Astrocyte (in vitro differentiated cells and primary cell): Measurements from ENCODE around the gene KRT222.

Experiments used
- CTCF ChIP-seq: IDR thresholded peaks from 2 replicates; pipeline ENCODE4 v1.5.1; 2011; ENCODE audit warnings: low read depth, mild to moderate bottlenecking, inconsistent platforms, low read length, moderate library complexity; ENCODE audit not compliant: insufficient read depth
- EZH2 ChIP-seq: IDR thresholded peaks from 2 replicates; pipeline ENCODE4 v1.6.1; 2012; ENCODE audit warnings: mild to moderate bottlenecking, low read length, inconsistent platforms; ENCODE audit not compliant: insufficient read depth

- TF ChIP-seq CTCF, result peak; percentile 37
- TF ChIP-seq EZH2, result no peak
Observed at GRCh38 chr17:40615068-40615840, 49.7 kb downstream of the KRT222 start.
